Adrenal gland (tissue), 12 donors: Measurements from ENCODE around the gene ZNF394. TPM values are rescaled to one million over a fixed set of nuclear protein-coding genes. Genes with fewer than 3 reads are reported as not detected.

Source experiments
- DNase-seq, 7 donors: peaks; one replicate each; pipeline ENCODE4 v3.0.0-alpha.2; 2019 to 2020
- H3K27ac ChIP-seq, 5 donors: fragments of 200-600 bp; sonication (generic) in 4 of 5; 1 replicate in 3 of 5; 2 replicates in 2 of 5; pipeline versions ENCODE4 v1.5.1 to v1.8.0; 2016 to 2020; ENCODE audit warnings: mild to moderate bottlenecking in 1 of 5
- H3K27me3 ChIP-seq: fragments of 200-600 bp; 2 replicates; pipeline ENCODE4 v1.8.0; 2021
- H3K36me3 ChIP-seq, 2 donors: fragments of 200-600 bp; replicated peaks in 1 of 2; 1 replicate in 1 of 2; 2 replicates in 1 of 2; pipeline versions ENCODE4 v1.5.1 to v1.8.0; 2018 to 2022
- H3K4me1 ChIP-seq, 2 donors: fragments of 200-600 bp; replicated peaks in 1 of 2; 1 replicate in 1 of 2; 2 replicates in 1 of 2; pipeline versions ENCODE4 v1.5.1 to v1.8.0; 2018 to 2021
- H3K4me3 ChIP-seq, 4 donors: fragments of 200-600 bp; sonication (generic) in 3 of 4; one replicate each; pipeline ENCODE4 v1.5.1; 2016 to 2018
- H3K9me3 ChIP-seq, 3 donors: fragments of 200-600 bp; sonication (generic) in 1 of 3; replicated peaks in 1 of 3; 1 replicate in 2 of 3; 2 replicates in 1 of 3; pipeline versions ENCODE4 v1.5.1 to v1.8.0; 2016 to 2021
- CTCF ChIP-seq, 6 experiments: fragments of 450-650 bp in 4 of 6; fragments of 200-600 bp in 2 of 6; sonication (generic) in 1 of 6; IDR thresholded peaks; 1 replicate in 5 of 6; 2 replicates in 1 of 6; pipeline versions ENCODE4 v1.5.1 to v1.8.0; 2016 to 2021; ENCODE audit warnings: antibody characterized with exemption in 6 of 6, mild to moderate bottlenecking in 2 of 6, moderate library complexity in 1 of 6
- POLR2A ChIP-seq, 2 donors: fragments of 450-650 bp; IDR thresholded peaks; one replicate each; pipeline ENCODE4 v1.6.1; 2017; ENCODE audit warnings: antibody characterized with exemption in 2 of 2, mild to moderate bottlenecking in 2 of 2, moderate library complexity in 1 of 2
- whole genome bisulfite sequencing, 4 donors: extraction: QIAGEN DNeasy Blood & Tissue Kit in 2 of 4; methylation state at CpG; one replicate each; pipeline versions ENCODE4 v1.1.5 to v1.1.7; 2013 to 2017; 5-methylcytosine and 5-hydroxymethylcytosine counted together
- intact Hi-C, 2 donors: fragments of 100-400 bp; cut with DNase I; formaldehyde crosslinking; loops; one replicate each; pipeline versions ENCODE4 v1.14.1 to v1.15.0; 2022 to 2023
- polyA plus RNA-seq, 3 donors: library from polyadenylated mRNA; stranded (reverse); fragments of 200-250 nt in 2 of 3; fragments of 350-450 nt in 1 of 3; fragmentation: Illumina TruSeq in 1 of 3; extraction: RNeasy Lipid Tissue Mini Kit (QIAGEN cat#74804) in 1 of 3; gene quantifications; one replicate each; pipeline ENCODE4 v1.2.3, GENCODE V29; 2013 to 2014
- total RNA-seq, 9 donors: library from RNA; depleted of rRNA in 4 of 9; stranded (reverse); fragments of >200 nt in 4 of 9; fragments of 120-200 nt in 1 of 9; fragmentation: NEBNext Ultra II Directional in 1 of 9; extraction: Animal tissue kit (Norgen Biotek cat#: 25700) in 1 of 9; gene quantifications; one replicate each; pipeline versions ENCODE4 v1.1.0 to v1.2.4, GENCODE V29; 2013 to 2023
- donor health status: healthy with polysubstance abuse.
- donor health status: Bipolar disorder and iron deficiency.
- donor health status: DM: yes; HTN: yes; CAD: no.
- donor health status: DM: no; HTN: no; CAD: no.
- donor health status: DM: no; HTN: no; CAD: no.
- donor health status: DM: yes; HTN: yes; CAD: no.

ZNF394 gene
- total and polyA plus RNA-seq, 12 donors, result 10.5 to 31.0 (median 22.8) TPM

GRCh38 chr7:99497766-99498545 lies 2.1 kb downstream of the ZNF394 start:
- intact Hi-C loops, result loop anchor here in 1 of 2 donors (5.0 kb wide), 1 partner anchor 54 kb away; the partner anchor contains the start of gene FAM200A
- Histone ChIP-seq H3K36me3 (peaks cover 0 to 25% of the 10 kb centered on the region in 2 donors), H3K9me3 (peaks cover 0 to 16% (median 2%) of the 10 kb centered on the region in 3 donors), H3K4me3 (peak overlapping the region in 1 of 4 donors; percentile 82), H3K27me3 (no peaks in the 10 kb centered on the region), H3K4me1 (peaks cover 21 to 24% of the 10 kb centered on the region in 2 donors), H3K27ac (no peak overlapping the region)
- TF ChIP-seq CTCF (IDR thresholded peaks at IDR 0.05), result no peak
- no peak for TF ChIP-seq POLR2A (IDR thresholded peaks at IDR 0.05)
- no peak for DNase-seq
- 67 to 76% (median 72%) methylated on average over 6 of the region's 6 CpGs for WGBS, 4 donors

GRCh38 chr7:99493823-99494222 lies 6.3 kb downstream of the ZNF394 start:
- no peak overlapping the region for H3K4me3 ChIP-seq
- DNase-seq, result no peak
- TF ChIP-seq CTCF (IDR thresholded peaks at IDR 0.05) (no peak), POLR2A (IDR thresholded peaks at IDR 0.05) (no peak)
- peaks cover 12 to 17% of the 10 kb centered on the region in 2 donors for H3K4me1 ChIP-seq
- intact Hi-C loops, result no loop called here
- no peaks in the 10 kb centered on the region for H3K27me3 ChIP-seq
- H3K36me3 ChIP-seq, result peaks cover 0 to 33% of the 10 kb centered on the region in 2 donors
- H3K9me3 ChIP-seq, result peaks cover 0 to 17% (median 2%) of the 10 kb centered on the region in 3 donors
- 97 to 99% (median 98%) methylated on average over 6 of the region's 6 CpGs for WGBS, 4 donors
- no peak overlapping the region for H3K27ac ChIP-seq

- peaks cover 0 to 17% (median 2%) of the 10 kb centered on the region in 3 donors for H3K9me3 ChIP-seq
- no peaks in the 10 kb centered on the region for H3K4me1 ChIP-seq
- peaks cover 0 to 24% of the 10 kb centered on the region in 2 donors for H3K36me3 ChIP-seq
- intact Hi-C loops, result no loop called here
- no peak for TF ChIP-seq CTCF (IDR thresholded peaks at IDR 0.05)
- TF ChIP-seq POLR2A (IDR thresholded peaks at IDR 0.05), result no peak
- no peaks in the 10 kb centered on the region for H3K27me3 ChIP-seq
- 67 to 80% (median 75%) methylated on average over 3 of the region's 3 CpGs for WGBS, 4 donors
- DNase-seq, result no peak
- no peak overlapping the region for H3K27ac ChIP-seq
- H3K4me3 ChIP-seq, result no peak overlapping the region
Observed at GRCh38 chr7:99490878-99491277, 9.2 kb downstream of the ZNF394 start.

- no peak for DNase-seq
- Histone ChIP-seq H3K27me3 (no peaks in the 10 kb centered on the region), H3K4me3 (no peak overlapping the region), H3K27ac (no peak overlapping the region), H3K36me3 (peaks cover 0 to 18% of the 10 kb centered on the region in 2 donors), H3K4me1 (no peaks in the 10 kb centered on the region), H3K9me3 (peaks cover 0 to 12% (median 2%) of the 10 kb centered on the region in 3 donors)
- intact Hi-C loops, result no loop called here
- WGBS, 4 donors, result 91 to 92% (median 92%) methylated on average over 4 of the region's 4 CpGs
- TF ChIP-seq CTCF (IDR thresholded peaks at IDR 0.05) (no peak), POLR2A (IDR thresholded peaks at IDR 0.05) (no peak)
Observed at GRCh38 chr7:99489235-99489634, 10.8 kb downstream of the ZNF394 start.
